Smooth muscle cell of the brain vasculature (primary cell): ENCODE measurements around the gene ACTG2.
"Not testable (repeated sequence)": the region's sequence is repeated elsewhere in the genome, so short reads cannot be mapped to it uniquely, and the experiment has no call there.

Experiments used
- DNase-seq: peaks from one replicate; pipeline ENCODE4 v3.0.0-alpha.2; 2012; ENCODE audit warnings: low read depth, low spot score

ACTG2 gene

DNA sequence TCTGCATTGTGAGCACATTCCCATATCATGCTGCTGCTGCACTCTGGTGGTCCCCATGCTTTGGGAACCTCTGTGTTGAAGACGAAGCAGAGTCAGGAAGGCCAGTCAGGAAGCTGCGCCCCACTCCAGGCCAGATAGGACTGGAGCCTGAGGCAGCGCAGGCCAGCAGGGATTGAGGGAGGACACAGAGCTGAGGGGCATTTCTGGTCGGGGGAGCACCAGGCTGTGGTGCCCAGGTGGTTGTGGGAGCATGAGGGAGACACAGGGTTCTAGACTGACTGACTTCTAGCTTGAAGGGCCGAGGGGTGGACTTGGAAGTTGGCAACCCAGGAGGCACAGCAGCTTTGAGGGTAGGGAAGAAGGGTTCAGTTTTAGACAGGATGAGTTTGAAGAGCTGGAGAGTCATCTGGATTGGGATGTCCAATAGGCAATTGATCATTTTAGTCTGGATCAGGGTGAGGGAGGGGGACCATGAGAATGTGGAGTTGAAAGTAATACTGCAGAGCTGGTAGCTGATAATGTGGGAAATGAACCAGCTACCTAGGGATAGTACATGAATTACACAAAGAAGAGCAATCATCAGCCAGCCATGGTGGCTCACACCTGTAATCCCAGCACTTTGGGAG, 1.4 kb upstream of the ACTG2 start:
- DNase-seq, result no peak

DNA sequence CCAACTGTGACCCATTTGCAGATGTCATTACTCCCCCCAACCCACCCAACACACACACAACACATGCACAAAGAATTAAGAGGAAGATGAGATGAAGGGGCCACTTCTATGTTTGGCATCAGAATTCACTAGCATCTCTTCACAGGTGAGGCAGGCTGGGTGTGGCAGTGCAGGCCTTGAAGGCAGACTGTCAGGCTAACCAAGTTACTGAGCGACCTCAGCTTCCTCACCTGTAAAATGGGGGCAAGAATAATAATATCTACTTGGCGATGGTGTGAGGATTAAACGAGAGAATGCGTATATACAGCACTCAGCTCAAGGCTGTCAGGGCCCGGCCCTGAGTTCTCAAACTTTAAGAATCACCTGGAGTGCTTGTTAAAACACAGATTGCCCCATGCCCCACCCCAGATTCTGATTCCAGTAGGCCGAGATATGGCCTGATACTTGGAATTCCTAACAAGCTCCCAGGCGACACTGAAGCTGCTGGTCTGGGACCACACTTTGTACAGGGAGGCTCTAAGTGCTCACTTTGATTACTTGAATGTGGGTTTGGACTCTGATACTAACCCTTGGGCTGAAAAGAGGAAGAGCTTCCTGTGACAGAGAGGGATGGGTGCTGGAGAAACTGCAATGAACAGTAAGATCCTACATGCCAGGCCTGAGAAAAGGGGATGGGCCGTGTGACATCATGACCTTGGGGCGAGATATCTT, 1.1 kb downstream of the ACTG2 start:
- no peak for DNase-seq

DNA sequence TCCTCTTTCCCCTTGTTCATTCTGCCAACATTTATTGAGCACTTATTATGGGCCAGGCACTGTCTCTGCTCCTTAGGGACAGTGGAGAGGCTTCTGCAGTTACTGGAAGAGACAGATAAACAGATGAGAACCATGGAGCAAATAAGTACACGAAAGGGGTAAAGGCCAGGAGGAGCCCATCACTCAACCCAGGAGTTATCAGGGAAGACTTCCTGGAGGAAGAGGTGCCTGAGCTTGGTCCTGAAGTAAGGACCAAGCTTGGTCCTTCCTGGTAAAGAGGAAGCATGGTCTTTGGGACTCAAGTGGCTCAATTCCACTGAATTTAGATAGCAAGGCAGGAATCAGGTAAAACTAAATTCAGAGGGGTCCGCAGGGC, 1.7 kb downstream of the ACTG2 start:
- no peak for DNase-seq

DNA sequence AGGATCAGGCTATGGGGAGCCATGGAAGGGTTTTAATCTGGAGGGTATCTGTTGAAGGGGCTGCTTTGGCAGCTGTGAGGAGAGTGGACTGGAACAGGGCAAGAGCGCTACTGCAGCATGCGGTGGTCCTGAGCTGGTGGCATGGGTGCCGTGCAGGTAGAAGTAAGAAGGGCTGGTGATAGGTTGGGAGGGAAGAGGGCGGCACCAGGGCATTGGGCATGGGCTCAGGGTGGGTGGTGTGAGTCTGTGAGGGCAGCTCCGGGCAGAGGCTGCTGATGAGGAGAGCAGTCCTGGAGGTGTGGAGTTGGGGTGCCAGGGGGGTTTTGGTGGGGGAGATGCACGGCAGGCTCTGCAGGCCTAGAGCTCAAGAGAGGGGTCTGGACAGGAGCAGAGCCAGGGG, 2.1 kb downstream of the ACTG2 start:
- no peak for DNase-seq

DNA sequence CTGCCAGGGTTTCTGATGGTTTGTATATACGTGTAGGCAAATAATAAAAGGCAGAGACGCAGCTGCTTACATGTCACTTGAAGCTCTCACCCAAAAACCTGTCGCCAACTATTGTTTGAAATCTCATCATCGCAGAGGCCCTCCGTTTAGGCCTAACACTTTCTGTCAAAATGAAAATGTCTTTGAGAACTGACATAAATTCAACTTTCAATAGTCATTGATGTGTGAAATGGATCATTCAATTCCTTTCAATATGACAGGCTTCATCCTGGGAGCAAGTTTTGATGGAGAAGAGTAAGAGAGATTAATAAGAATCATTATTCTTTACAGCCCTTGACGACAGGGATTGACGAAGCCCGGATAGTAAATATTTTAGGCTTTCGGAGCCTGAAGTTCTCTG, 2.7 kb downstream of the ACTG2 start:
- no peak for DNase-seq

DNA sequence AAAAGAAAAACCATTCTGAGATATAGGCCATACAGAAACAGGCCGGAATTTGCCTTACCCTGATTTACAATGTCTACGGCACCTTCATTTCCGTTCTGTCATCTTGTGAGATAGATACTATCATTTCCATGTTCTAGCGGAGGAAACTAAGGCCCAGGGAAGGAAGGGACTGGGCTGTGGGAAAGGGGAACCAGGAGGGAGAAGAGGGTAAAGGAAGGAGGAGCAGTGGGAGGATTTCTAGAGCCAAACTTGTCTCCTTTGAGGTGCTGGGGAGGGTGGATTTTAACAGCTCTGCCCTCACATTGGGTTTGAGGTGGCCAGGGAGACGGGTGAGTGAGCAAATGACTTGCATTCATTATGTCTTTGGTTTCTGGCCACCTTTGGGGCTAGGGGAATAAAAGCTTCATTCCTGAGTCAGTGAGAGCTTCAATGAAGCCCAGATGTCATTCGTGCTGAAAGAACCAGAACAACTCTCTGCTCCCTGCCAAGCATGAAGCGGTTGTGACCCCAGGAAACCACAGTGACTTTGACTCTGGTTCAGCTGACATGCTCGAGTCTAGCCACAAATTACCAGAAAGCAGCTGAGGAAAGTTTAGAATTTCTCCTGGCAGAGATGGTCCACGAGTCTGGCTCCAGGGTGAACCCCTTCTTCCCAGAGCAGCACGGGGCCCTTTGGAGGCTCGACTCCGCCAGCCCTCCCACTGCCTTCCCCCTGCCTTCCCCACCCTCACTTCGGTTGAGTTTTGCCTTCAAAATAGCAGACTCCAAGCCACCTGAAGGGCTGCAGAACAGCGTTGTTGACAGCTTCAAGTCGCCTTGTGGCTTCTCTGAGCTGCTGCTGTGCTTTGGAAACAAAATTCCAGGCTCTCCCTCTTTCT, 3.8 kb downstream of the ACTG2 start:
- peak; percentile 62 for DNase-seq

DNA sequence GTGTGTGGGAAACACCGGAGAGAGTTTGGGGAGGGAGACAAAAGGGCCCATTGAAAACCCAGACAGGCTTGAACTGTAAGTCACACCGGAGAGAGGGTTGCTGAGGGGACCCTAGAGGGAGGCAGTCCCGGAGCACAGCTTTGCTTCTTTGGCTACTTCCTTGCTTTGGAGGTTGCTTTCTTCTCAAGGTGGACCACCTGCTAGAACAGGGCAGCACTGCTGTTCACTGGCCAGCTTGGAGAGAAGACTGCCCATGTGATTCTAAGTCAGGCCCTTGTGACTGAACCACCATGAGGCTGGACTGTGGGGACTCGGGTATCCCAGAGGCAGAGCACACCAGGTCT, 4.4 kb downstream of the ACTG2 start:
- DNase-seq, result no peak

DNA sequence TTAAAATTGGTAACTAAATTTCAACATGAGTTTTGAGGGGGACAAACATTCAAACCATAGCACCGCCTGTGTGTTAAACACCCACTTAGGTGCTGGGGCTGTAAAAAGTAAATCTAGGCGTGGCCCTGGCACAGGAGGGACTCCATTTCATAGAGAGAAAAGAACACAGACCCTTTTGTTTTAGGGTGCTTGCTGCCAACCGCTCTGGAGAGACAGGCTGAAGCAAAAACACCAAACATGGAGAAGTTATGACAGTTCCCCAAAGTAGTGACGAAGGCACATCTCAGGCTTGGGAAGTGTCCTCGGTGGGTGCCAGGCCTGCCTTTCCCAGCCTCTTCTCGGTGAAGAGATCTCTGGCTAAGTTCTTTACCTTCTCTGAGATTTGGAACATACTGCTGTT, 5.1 kb downstream of the ACTG2 start:
- DNase-seq, result no peak

DNA sequence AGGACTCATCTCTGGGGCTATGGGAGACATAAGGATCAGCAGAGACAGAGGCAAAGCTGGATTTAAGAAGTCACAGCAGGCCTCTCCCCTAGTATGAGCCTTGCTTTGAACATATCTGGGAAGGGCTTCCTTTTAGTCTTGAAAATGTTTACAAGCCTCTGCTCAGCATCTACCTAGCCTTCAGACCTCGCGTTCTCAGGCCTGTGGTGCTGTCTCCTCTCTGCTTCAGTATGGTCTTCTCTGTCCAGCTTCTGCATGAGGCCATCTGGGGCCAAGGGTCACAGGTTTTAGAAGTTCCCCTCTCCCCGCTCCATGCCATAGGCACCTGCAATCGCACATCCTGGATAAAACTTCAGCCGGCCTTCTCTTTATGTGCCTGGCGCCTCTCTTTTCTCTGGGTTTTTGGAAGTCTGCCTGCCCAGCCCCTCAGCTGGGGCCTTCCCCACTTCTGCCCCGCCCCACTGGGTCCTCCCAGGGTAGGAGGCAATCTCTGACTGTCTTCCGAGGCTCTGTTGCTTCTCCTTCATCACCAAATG, 7.1 kb downstream of the ACTG2 start:
- no peak for DNase-seq

DNA sequence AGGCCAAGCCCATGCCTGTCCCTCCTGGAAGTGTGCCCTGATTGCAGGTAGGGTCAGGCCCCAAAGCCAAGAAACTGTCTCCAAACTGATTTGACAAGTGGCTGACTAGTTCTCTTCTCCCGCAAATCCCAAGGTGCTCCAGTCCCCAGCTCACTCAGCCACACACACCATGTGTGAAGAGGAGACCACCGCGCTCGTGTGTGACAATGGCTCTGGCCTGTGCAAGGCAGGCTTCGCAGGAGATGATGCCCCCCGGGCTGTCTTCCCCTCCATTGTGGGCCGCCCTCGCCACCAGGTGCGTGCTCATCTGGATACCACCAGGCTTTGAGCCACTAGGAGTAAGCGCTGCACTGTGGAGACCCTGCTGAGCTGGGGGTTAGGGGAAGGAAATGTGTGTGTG, 8.3 kb downstream of the ACTG2 start:
- DNase-seq, result no peak

DNA sequence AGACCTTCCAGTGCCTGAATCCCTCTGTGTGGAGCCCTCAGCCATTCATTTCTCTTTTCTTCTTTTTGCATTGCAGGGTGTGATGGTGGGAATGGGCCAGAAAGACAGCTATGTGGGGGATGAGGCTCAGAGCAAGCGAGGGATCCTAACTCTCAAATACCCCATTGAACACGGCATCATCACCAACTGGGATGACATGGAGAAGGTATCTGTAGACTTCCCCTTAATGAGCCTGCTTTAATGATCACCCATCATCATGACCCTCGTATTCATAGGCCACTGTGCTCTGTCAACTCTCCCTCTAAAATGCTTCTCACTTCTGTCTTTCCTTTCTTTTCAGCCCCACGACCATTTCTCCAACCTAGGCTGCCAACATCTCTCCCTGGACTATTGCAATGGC, 9.5 kb downstream of the ACTG2 start:
- no peak for DNase-seq

DNA sequence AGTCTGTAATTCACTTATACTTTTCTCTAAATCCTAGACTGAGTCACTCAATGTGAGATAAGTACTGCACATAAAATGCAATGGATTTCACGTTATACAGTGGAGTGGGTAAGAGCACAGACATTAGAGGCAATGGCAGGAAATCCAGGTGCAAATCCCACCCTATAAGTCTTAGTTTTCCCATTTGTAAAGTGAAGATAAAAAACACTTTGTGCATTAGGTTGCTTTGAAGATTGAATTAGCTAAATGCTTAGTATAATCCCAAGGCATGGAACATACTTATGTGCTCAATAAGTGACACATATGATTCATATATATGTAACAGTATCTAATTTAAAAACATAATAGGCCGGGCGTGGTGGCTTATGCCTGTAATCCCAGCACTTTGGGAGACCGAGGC, 10.5 kb downstream of the ACTG2 start:
- no peak for DNase-seq

DNA sequence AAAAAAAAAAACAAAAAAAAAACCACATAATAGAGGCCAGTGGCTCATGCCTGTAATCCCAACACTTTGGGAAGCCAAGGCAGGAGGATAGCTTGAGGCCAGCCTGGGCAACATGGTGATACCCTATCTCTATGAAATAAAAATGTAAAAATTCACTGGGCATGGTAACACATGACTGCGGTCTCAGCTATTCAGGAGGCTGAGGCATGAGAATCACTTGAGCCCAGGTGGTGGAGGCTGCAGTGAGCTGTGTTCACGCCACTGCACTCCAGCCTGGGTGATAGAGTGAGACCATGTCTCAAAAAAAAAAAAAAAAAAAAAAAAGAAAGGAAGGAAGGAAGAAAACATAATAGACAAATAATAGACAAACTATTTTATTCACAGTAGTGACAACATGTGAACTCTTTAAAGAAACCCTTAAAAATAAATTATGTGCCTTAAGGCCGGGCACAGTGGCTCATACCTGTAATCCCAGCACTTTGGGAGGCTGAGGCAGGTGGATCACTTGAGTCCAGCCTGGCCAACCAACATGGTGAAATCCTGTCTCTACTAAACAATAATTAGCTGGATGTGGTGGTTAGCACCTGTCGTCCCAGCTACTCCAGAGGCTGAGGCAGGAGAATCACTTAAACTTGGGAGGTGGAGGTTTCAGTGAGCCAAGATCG, 11.3 kb downstream of the ACTG2 start:
- not testable (repeated sequence) for DNase-seq

DNA sequence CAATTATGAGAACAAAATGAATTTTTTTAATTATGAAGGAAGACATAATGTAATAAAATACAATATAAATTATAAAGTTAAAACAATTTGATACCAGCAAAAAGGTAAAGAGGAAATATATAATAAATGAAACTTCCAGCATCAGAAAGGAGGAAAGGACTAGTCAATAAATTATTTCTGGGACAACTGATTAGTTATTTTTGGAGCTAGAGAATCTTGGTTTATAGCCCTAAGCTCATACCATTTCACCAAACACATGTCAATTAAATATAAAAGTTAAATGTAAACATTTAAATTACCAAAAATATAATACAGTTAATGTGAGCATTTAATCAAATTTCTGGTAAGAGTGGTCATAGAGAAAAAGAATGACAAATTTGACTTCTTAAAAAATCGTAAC, 12.1 kb downstream of the ACTG2 start:
- DNase-seq, result no peak

DNA sequence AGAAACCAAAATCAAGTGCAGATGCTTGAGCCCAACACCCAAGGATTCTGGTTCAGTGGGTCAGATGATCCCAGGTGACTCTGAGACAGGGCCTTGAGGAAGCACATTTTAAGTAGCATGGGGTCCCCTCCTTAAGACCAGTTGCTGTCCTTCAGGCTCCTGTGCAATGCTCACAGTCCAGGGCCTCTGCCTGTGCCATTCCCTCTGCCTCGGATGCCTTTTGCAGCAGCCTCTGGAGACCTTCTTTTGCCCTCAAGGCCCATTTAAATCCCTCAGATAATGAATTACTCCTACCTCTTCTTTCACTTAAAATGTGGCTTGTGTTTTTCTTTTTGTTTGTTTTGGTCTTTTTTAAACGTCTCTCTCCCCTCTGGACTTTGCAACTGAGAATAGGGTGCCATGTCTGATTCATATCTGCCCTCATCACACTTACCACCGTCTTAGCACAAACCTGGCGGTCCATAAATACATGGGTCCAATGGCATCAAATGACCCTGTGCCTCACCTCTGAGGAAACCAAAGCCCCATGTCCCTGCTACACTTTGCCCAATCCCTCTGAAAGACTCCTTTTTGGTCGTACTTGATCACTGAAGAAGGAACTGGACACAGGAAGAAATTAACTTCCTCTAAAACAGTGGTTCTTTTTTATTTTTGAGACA, 14.2 kb downstream of the ACTG2 start:
- DNase-seq, result no peak

DNA sequence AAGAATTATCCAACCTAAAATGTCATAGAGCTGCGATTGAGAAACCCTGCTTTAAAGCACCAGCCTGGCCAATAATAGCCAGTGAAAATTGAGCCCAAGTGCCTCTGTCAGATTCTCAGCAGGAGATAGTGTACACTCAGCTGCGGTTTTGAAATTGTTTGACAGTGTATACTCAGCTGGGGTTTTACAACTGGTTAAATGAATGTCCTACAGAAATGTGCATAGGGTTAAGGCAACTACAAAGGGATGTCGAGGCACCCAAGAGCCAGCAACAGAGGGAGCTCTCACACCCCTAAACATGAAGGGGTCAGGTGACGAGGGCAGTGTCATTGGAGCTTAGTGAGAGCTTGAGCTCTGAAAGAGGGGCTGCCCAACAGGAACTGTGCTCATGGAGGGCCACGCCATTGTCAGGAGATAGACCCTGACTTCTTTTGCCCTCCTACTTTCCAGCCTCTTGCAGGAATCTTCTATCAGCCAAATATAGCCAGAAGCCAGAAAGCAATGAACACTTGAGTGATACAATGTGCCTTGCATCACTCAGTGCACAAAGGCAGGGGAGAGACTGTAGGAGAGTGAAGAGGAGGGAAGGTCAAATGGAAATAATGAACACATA, 15.1 kb downstream of the ACTG2 start:
- DNase-seq, result peak; percentile 85

DNA sequence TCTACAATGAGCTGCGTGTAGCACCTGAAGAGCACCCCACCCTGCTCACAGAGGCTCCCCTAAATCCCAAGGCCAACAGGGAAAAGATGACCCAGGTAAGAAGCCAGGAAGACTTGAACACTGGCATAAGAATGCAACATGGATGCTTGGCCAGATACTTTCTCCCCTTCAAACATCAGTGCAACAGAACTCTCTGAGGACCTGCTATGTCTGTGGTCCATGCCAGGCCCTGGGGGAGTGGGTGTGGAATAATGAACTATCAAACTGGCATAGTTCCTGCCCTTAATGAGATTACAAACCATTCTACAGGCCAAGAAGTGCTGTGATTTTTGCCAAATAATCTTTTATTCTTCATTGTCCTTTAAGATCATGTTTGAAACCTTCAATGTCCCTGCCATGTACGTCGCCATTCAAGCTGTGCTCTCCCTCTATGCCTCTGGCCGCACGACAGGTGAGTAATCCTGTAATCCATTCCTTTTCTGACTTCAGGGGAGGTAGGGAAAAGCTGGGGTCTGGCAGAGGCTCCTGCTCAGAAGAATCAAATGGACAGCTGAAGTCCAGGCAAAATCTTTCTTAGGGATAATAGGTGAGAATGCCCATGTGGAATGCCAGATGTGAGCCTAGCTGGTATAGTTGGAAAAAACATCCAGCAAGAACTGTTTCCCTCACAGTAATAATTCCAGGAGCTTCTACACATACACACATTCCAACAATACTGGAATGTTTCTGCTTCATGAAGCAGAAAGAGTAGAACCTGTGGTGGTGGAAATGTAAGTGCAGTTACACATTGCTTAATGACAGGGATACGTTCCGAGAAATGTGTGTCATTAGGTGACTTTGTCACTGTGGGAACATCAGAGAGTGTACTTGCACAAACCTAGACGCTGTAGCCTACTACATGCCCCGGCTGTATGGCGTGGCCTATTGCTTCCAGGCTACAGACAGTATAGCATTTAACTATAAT, 16.2 kb downstream of the ACTG2 start:
- DNase-seq, result no peak

DNA sequence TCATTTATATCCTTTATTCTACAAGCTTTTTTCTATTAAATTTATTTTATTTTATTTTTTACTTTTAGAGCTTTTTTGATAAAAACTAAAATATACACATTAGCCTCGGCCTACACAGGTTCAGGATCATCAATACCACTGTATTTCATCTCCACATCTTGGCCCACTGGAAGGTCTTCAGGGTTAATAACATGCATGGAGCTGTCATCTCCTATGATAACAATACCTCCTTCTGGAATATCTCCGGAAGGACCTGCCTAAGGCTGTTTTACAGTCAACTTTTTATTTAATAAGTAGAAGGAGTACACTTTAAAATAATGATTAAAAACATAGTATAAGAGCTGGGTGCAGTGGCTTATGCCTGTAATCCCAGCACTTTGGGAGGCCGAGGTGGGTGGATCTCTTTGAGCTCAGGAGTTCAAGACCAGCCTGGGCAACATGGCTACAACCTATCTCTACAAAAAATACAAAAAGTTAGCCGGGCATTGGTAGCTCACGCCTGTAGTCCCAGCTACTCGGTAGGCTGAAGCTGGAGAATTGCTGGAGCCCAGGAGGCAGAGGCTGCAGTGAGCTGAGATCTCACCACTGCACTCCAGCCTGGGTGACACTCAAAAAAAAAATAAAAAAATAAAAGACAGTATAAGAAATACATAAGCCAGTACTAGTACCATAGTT, 18.2 kb downstream of the ACTG2 start:
- no peak for DNase-seq

DNA sequence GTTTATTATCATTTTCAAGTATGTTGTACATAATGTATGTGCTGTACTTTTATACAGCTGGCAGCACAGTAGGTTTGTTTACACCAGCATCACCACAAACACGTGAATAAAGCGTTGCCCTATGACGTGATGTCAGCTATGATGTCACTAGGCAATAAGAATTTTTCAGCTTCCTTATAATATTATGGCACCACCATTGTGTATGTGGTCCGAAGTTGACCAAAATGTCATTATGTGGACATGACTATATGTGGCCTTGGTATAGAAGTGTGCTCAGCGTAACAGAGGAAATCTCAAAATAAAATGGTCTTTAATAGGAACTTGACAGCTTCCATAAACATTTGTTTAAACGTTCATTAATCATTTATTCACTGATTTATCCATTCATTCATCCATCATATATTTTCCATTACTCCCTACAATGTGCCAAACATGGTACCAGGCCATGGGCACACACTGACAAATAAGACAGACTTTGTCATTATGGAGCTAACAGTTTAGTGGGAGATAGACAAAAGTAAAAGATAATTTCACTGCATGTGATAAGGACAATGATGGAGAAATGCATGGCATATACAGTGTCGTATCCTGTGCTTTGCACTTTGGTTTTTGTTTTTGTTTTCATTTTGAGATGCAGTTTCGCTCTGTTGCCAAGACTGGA, 18.9 kb downstream of the ACTG2 start:
- DNase-seq, result no peak
